Activated CD4-positive, alpha-beta T cell treated with anti-CD3 and anti-CD28 coated beads, Interleukin-2, amount 10 ng/mL, durations not matched to agents 7 days and 5 days (primary cell): ENCODE data around the gene TRIM32. TPM values are rescaled to one million over a fixed set of nuclear protein-coding genes. Genes with fewer than 3 reads are reported as not detected.
"Not testable (repeated sequence)": the region's sequence is repeated elsewhere in the genome, so short reads cannot be mapped to it uniquely, and the experiment has no call there.

ENCODE experiments used
- CTCF ChIA-PET: fragments of 350-600 bp; sonication (Branson Sonifier 250); formaldehyde crosslinking; loops from one replicate; lab custom pipeline; 2021; ENCODE audit warnings: antibody characterized with exemption; lab: Charles Lee
- POLR2A ChIA-PET: fragments of 350-600 bp; sonication (Branson Sonifier 250); formaldehyde crosslinking; loops from one replicate; lab custom pipeline; 2021; ENCODE audit warnings: antibody characterized with exemption; lab: Charles Lee
- DNase-seq: peaks from one replicate; pipeline ENCODE4 v3.0.0-alpha.2; 2020
- H3K27ac Mint-ChIP-seq: one replicate; pipeline ENCODE4 v1.8.0; 2021; ENCODE audit warnings: mild to moderate bottlenecking, moderate library complexity, mixed read lengths
- H3K27me3 Mint-ChIP-seq: one replicate; pipeline ENCODE4 v1.8.0; 2021; ENCODE audit warnings: mixed read lengths
- H3K36me3 Mint-ChIP-seq: one replicate; pipeline ENCODE4 v1.8.0; 2021; ENCODE audit warnings: low read depth, mixed read lengths
- H3K4me1 Mint-ChIP-seq: one replicate; pipeline ENCODE4 v1.8.0; 2021; ENCODE audit warnings: mixed read lengths
- H3K4me3 Mint-ChIP-seq: one replicate; pipeline ENCODE4 v1.8.0; 2021; ENCODE audit warnings: mild to moderate bottlenecking, moderate library complexity, mixed read lengths
- H3K9me3 Mint-ChIP-seq: one replicate; pipeline ENCODE4 v1.8.0; 2021; ENCODE audit warnings: mixed read lengths
- total RNA-seq, 2 experiments: library from RNA; stranded (reverse); gene quantifications; one replicate each; pipeline ENCODE4 v1.2.3, GENCODE V29; 2021

Gene TRIM32
- total RNA-seq, 2 experiments from 2014 or later, result 17.9 to 18.3 TPM

DNA sequence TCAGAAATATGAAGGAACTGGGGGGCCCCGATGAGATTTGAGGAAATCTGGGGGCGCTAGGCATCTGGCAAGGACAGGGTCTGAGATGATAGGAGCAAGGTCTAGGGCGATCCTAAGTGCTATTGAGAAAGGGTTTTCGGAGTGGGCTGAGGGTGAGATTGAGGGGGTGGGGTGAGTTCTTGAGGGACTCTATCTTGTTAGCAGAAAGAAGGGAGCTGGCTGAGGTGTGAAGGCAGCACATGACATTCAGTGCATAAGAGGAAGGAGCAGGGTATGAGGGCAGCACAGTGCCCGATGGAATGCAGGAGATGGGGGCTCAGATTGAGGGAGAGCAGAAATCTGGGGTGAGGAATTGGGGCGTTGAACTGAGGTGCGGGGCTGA, 640 bp downstream of the TRIM32 start:
- no peak for DNase-seq
- H3K27me3 Mint-ChIP-seq, result no peaks in the 10 kb centered on the region
- POLR2A ChIA-PET, result no interaction called here
- H3K36me3 Mint-ChIP-seq, result peaks cover 6% of the 10 kb centered on the region
- H3K9me3 Mint-ChIP-seq, result peaks cover 4% of the 10 kb centered on the region
- H3K4me1 Mint-ChIP-seq, result peaks cover 55% of the 10 kb centered on the region
- CTCF ChIA-PET, result no interaction called here
- peak overlapping the region; percentile 85 for H3K4me3 Mint-ChIP-seq
- peak overlapping the region; percentile 91 for H3K27ac Mint-ChIP-seq

GRCh38 chr9:116688806-116689485, 1.8 kb downstream of the TRIM32 start:
- POLR2A ChIA-PET, result no interaction called here
- CTCF ChIA-PET, result no interaction called here
- peaks cover 60% of the 10 kb centered on the region for H3K4me1 Mint-ChIP-seq
- no peaks in the 10 kb centered on the region for H3K27me3 Mint-ChIP-seq
- DNase-seq, result no peak
- H3K4me3 Mint-ChIP-seq, result peak overlapping the region; percentile 85
- H3K27ac Mint-ChIP-seq, result peak overlapping the region; percentile 23
- H3K9me3 Mint-ChIP-seq, result peaks cover 4% of the 10 kb centered on the region
- H3K36me3 Mint-ChIP-seq, result peaks cover 7% of the 10 kb centered on the region

DNA sequence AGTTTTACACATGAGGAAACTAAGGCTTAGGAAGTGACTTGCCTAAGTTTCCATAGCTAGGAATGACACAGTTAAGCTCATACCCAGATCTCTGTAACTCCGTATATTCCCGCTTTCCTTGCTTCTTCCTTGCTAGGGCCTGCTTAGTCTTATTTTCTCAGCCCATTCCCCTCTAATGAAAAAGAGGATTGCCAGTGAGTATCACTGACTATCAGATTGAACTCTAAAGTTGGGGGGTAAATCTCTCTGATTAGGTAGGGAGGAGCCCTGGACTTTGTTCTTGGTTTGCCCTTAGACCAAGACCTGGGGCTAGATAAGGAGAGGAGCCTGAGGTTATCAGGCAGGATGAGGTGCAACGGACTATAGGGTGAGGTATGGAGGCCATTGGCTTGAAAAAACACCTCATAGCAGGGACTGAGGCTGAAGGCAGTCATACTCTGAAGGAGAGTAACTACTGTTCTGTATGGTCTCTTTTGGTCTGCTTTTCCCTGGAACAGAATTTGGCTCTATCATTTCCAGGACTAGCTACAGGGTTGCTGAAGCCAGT, 2.5 kb downstream of the TRIM32 start:
- Mint-ChIP-seq H3K27me3 (no peaks in the 10 kb centered on the region), H3K9me3 (peaks cover under 1% of the 10 kb centered on the region), H3K27ac (no peak overlapping the region), H3K4me3 (no peak overlapping the region), H3K4me1 (peaks cover 61% of the 10 kb centered on the region), H3K36me3 (peaks cover 7% of the 10 kb centered on the region)
- ChIA-PET CTCF (interaction anchor here (0.8 kb wide), 1 partner anchor 9 kb away, joined by 5 read pairs; no protein-coding TSS in a partner anchor), POLR2A (no interaction called here)
- no peak for DNase-seq

DNA sequence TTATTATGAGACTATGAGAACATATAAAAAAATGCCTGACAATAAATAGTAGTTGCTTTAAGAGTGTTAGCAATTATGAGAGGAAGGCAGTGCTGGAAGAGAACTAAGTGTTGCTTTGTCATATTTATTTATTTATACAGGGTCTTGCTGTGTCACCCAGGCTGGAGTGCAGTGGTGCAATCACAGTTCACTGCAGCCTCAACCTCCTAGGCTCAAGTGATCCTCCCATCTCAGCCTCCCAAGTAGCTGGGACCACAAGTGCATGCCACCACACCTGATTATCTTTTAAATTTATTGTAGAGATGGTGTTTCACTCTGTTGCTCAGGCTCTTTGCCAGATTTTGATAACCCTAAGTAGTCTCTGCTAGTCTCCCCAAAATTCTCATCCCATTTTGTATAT, 3.7 kb downstream of the TRIM32 start:
- H3K9me3 Mint-ChIP-seq, DNase-seq, POLR2A ChIA-PET, H3K27me3 Mint-ChIP-seq, CTCF ChIA-PET, H3K27ac Mint-ChIP-seq, H3K4me3 Mint-ChIP-seq: not testable (repeated sequence)
- peaks cover 16% of the 10 kb centered on the region for H3K36me3 Mint-ChIP-seq
- peaks cover 61% of the 10 kb centered on the region for H3K4me1 Mint-ChIP-seq

- Mint-ChIP-seq H3K4me1 (peaks cover 52% of the 10 kb centered on the region), H3K27ac (no peak overlapping the region)
- POLR2A ChIA-PET, result no interaction called here
Observed at GRCh38 chr9:116691607-116692006, 4.5 kb downstream of the TRIM32 start.

GRCh38 chr9:116692616-116693015, 5.5 kb downstream of the TRIM32 start:
- H3K9me3 Mint-ChIP-seq, result no peaks in the 10 kb centered on the region
- H3K4me1 Mint-ChIP-seq, result peaks cover 46% of the 10 kb centered on the region
- ChIA-PET POLR2A (no interaction called here), CTCF (interaction anchor here (0.6 kb wide), 1 partner anchor 1527 kb away, joined by 3 read pairs; no protein-coding TSS in a partner anchor)
- no peak overlapping the region for H3K4me3 Mint-ChIP-seq
- H3K27ac Mint-ChIP-seq, result no peak overlapping the region
- peaks cover 30% of the 10 kb centered on the region for H3K36me3 Mint-ChIP-seq
- DNase-seq, result no peak
- H3K27me3 Mint-ChIP-seq, result no peaks in the 10 kb centered on the region

More at GRCh38 chr9:116691607-116692006, 4.5 kb downstream of the TRIM32 start:
- peaks cover 22% of the 10 kb centered on the region for H3K36me3 Mint-ChIP-seq
- H3K9me3 Mint-ChIP-seq, result no peaks in the 10 kb centered on the region
- no peak overlapping the region for H3K4me3 Mint-ChIP-seq
- no peaks in the 10 kb centered on the region for H3K27me3 Mint-ChIP-seq
- CTCF ChIA-PET, result no interaction called here
- DNase-seq, result no peak

- H3K4me3 Mint-ChIP-seq, result no peak overlapping the region
- no peaks in the 10 kb centered on the region for H3K27me3 Mint-ChIP-seq
- peaks cover 34% of the 10 kb centered on the region for H3K36me3 Mint-ChIP-seq
- no peak overlapping the region for H3K27ac Mint-ChIP-seq
- H3K4me1 Mint-ChIP-seq, result peaks cover 41% of the 10 kb centered on the region
- CTCF ChIA-PET, result no interaction called here
- peaks cover 2% of the 10 kb centered on the region for H3K9me3 Mint-ChIP-seq
- DNase-seq, result no peak
- POLR2A ChIA-PET, result no interaction called here
Observed at GRCh38 chr9:116693233-116693731, 6.2 kb downstream of the TRIM32 start.

- peaks cover 49% of the 10 kb centered on the region for H3K36me3 Mint-ChIP-seq
- H3K27me3 Mint-ChIP-seq, result no peaks in the 10 kb centered on the region
- H3K27ac Mint-ChIP-seq, result no peak overlapping the region
- peaks cover 27% of the 10 kb centered on the region for H3K4me1 Mint-ChIP-seq
- ChIA-PET CTCF (no interaction called here), POLR2A (no interaction called here)
- DNase-seq, result no peak
- H3K9me3 Mint-ChIP-seq, result peaks cover 4% of the 10 kb centered on the region
- no peak overlapping the region for H3K4me3 Mint-ChIP-seq
Observed at GRCh38 chr9:116694785-116695291, 7.7 kb downstream of the TRIM32 start.

DNA sequence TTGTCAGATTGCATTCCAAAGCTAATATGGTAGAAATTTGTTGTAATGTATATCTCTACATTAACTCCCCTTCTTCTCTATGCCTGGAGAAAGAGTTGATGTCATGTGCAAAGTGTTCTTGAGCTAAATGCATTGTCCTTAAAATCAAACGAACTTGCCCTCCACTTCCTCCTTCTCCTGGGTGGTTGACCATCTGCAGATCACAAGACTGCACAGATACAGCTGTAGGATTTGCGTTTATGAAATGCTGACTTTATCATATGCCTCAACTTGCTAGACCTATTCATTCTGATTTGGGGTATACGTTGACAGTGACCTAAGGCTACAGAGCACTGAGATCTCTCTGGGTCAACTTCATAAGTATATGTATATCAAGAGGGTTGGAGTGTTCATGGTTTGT, 8.3 kb downstream of the TRIM32 start:
- H3K9me3 Mint-ChIP-seq, result peaks cover 6% of the 10 kb centered on the region
- DNase-seq, result no peak
- H3K36me3 Mint-ChIP-seq, result peaks cover 55% of the 10 kb centered on the region
- ChIA-PET CTCF (no interaction called here), POLR2A (no interaction called here)
- peaks cover 28% of the 10 kb centered on the region for H3K4me1 Mint-ChIP-seq
- H3K27ac Mint-ChIP-seq, result no peak overlapping the region
- no peaks in the 10 kb centered on the region for H3K27me3 Mint-ChIP-seq
- H3K4me3 Mint-ChIP-seq, result no peak overlapping the region

DNA sequence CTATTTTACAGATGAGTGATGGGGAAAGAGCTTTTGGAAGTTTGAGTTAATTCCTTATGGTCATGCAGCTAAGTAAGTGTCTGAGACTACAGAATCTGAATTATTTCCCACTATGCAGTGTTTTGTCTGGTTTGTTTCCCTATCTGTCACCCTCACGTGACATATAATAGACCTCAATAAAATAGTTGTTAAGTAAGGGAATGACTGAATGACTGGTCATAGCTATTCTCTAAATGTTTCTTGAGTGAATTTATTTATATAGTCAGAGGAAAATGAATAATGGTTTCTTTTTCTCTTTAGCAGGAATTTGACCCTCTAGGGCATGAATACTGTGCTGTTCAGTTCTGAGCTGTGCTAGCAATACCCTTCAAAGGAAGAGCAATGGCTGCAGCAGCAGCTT, 10.3 kb downstream of the TRIM32 start:
- peaks cover 33% of the 10 kb centered on the region for H3K4me1 Mint-ChIP-seq
- no peak overlapping the region for H3K27ac Mint-ChIP-seq
- no peaks in the 10 kb centered on the region for H3K27me3 Mint-ChIP-seq
- peaks cover 71% of the 10 kb centered on the region for H3K36me3 Mint-ChIP-seq
- peaks cover 18% of the 10 kb centered on the region for H3K9me3 Mint-ChIP-seq
- H3K4me3 Mint-ChIP-seq, result no peak overlapping the region
- CTCF ChIA-PET, result interaction anchor here (1.0 kb wide), 1 partner anchor 11 kb away, joined by 3 read pairs; no protein-coding TSS in a partner anchor
- no peak for DNase-seq
- POLR2A ChIA-PET, result no interaction called here

DNA sequence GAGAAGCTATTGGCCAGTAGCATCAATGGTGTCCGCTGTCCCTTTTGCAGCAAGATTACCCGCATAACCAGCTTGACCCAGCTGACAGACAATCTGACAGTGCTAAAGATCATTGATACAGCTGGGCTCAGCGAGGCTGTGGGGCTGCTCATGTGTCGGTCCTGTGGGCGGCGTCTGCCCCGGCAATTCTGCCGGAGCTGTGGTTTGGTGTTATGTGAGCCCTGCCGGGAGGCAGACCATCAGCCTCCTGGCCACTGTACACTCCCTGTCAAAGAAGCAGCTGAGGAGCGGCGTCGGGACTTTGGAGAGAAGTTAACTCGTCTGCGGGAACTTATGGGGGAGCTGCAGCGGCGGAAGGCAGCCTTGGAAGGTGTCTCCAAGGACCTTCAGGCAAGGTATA, 10.8 kb downstream of the TRIM32 start:
- no peak overlapping the region for H3K4me3 Mint-ChIP-seq
- ChIA-PET POLR2A (no interaction called here), CTCF (interaction anchor here (1.0 to 1.9 kb wide), 2 partner anchors 8 to 11 kb away, joined by 3 to 5 read pairs; no protein-coding TSS in a partner anchor)
- H3K4me1 Mint-ChIP-seq, result peaks cover 30% of the 10 kb centered on the region
- no peak for DNase-seq
- H3K27ac Mint-ChIP-seq, result no peak overlapping the region
- peaks cover 76% of the 10 kb centered on the region for H3K36me3 Mint-ChIP-seq
- H3K27me3 Mint-ChIP-seq, result no peaks in the 10 kb centered on the region
- H3K9me3 Mint-ChIP-seq, result peaks cover 18% of the 10 kb centered on the region

- H3K27ac Mint-ChIP-seq, result no peak overlapping the region
- ChIA-PET POLR2A (no interaction called here), CTCF (no interaction called here)
- peaks cover 18% of the 10 kb centered on the region for H3K9me3 Mint-ChIP-seq
- DNase-seq, result no peak
- no peaks in the 10 kb centered on the region for H3K27me3 Mint-ChIP-seq
- peaks cover 69% of the 10 kb centered on the region for H3K36me3 Mint-ChIP-seq
- H3K4me3 Mint-ChIP-seq, result no peak overlapping the region
- peaks cover 25% of the 10 kb centered on the region for H3K4me1 Mint-ChIP-seq
Observed at GRCh38 chr9:116700279-116700678, 13.2 kb downstream of the TRIM32 start.
